Hematopoietic multipotent progenitor cell treated with erythropoietin and hydrocortisone succinate and interleukin-3 and kit ligand, for 15 days (in vitro differentiated cells): ENCODE data around the gene EXOC3.
"Not testable (repeated sequence)": the region's sequence is repeated elsewhere in the genome, so short reads cannot be mapped to it uniquely, and the experiment has no call there.

Source experiments
- DNase-seq: peaks from one replicate; pipeline ENCODE4 v3.0.0-alpha.2; 2015; ENCODE audit warnings: low spot score

EXOC3 gene

DNA sequence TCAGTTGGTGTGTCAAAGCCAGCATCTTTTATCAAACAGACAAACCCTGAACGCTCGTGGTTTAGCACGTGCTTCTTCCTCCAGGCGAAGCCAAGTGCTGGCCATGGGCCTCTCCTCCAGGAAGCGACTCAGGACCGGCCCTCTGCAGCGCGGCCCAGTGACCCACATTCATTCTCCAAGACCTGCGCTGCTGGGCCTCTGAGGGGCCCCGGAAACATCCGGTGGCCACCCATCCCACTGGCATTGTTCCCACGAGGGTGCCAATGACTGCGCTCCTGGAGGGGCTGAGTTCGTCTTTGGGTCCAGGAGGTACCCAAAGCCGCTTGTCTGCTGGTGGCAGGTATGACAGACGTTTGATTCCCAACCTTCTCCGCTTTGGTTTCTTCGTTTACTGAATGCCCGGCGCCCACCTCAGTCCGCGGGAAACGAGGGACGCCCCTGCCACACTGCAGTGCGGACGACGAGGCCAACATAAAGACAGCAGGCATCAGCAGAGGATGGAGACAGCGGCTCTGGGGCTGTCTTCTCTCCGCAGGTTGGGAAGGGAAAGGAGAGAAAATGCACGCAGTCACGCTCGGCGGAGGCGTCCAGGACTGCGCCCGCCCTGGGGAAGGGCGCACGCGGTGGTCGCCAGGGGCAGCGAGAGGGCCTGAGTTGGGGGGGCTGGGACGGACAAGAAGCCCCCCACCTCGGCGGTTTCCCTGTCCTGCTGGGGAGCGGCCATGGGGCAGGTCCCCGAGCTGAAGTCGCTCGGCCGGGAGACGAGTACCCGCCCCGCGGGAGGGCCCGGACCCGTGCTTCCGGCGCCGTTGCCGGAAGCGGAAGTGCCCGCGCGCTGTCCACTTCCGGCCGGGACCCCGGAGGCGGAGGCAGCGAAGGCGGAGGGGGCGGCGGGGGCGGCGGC is at the start of gene EXOC3:
EXOC3 (plus strand) TSS at position 842 of the 904 bp plus-strand sequence. CDS start 3,030 bp downstream, outside the sequence.
- DNase-seq = peak; percentile 78

GRCh38 chr5:393846-394275 is 49.1 kb upstream of the EXOC3 start:
- DNase-seq = no peak

DNA sequence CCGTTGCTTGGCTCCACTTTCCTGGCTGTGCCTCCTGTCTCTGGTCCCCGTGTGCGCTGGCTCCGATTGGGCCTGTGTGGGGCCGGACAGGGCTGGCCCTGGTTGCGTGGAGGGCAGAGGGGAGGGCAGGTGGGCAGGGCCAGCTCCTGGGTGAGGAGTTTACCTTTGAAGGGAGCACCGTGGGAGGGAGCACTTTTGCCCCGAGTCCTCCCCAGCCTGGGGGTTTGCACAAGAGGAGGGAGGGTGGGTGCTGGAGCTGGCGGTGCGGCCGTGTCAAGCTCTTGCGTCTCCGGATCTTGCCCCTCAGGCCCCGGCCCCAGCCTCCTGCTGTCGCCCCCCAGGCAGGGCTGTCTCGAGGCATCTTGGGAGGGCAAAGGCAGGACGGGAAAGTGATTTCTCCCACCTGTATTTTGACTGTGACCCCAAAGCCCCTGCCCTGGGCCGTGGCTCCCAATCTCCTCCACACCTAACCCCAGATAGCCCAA is 48.3 kb upstream of the EXOC3 start:
- DNase-seq = no peak

DNA sequence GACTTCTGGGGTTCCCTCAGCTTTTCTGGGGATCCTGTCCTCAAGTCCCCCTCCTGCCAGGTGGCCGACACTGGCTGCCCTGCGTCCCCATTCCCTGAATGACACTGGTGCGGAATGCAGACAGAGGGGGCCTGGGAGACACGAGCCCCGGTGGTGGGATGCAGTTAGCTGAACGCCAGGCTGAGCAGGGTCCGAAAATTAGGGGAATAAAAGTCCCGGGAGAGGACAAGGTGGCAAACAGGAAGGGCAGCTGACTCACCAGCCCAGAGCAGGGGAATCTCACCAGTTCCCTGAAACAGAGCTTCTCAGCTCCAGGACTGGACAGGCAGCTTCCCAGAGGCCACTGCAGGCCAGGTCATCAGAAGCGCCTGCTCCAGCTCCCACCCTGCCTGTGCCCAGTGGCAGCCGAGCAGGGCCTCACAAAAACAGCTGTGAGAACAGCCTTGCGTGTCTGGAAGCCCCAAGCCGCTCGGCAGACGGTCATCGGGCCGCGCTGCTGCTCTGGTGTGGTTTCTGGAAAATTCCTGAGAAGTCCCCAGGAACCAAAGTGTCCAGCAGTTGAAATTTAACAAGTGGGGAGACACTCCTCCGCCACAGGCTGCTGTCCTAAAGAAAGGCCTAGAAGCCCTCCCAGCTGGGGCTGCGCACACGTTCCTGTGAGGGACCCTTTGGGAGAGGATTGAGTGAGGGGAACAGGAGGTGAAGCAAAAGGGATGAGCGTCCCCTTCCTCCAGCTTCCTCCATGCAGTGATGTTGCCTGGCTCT is 47.6 kb upstream of the EXOC3 start:
- DNase-seq = no peak

- DNase-seq = no peak
These were observed 47.0 kb upstream of the EXOC3 start for GRCh38 chr5:395921-396530.

DNA sequence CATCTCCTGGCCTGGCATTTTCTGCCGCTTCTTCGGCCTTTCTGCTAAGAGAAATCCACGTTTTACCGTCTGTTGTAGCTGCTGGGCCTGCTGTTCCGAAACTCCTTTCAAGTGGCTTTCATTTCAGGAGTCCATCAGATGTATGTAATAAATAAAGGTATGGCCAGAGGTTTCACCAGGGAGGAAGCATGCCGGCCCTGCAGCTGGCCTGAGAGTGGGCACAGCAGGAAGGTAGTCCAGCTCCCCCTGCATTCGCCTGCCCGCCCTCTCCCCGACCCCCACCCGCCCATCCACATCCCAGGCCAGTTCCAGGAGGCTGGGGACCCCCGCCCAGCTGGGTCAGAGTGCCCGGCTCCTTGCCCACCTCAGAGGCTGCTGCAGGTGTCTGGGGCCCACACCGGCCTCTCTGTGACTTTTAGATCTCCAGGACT is 46.4 kb upstream of the EXOC3 start:
- no peak for DNase-seq

GRCh38 chr5:398141-398474 is 44.9 kb upstream of the EXOC3 start:
- not testable (repeated sequence) for DNase-seq

DNA sequence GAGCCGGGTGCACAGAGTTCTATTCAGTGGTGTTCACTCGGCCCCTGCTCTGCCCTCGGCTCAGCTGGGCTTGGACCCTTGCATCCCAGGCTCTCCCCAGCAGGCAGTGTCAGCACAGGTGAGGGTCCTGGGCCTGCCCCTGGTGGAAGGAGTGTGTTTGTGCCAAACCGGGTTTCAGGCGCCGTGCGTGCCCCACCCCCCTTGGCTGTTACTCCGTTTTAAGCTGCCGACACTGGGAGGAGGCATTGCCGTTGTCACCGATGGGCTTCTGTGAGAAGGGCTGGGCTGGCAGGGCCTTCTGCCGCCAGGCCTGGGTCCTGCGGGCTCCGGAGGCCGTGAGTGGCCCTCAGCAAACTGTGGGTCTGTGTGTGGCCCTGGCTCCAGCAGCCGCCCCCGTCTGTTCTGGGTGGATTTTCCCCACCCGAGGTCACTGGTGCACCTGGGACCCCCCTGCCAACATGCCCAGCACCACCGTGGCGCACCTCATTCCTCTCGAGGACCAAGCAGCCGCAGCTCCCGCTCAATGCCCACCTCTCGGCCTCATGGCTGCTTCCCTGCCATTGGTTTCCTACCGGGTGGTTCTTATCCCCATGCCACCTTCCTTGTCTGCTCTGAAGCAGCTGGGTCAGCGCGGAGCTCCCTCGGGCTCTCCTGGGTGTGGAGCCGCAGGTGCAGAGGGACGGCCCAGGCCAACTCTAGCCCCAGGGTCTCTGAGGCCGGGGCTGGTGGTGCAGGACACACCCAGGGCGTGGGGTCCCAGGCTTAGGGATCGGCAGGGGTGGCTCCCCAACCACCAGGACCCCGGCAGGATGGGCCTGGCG is 44.3 kb upstream of the EXOC3 start:
- DNase-seq = no peak

DNA sequence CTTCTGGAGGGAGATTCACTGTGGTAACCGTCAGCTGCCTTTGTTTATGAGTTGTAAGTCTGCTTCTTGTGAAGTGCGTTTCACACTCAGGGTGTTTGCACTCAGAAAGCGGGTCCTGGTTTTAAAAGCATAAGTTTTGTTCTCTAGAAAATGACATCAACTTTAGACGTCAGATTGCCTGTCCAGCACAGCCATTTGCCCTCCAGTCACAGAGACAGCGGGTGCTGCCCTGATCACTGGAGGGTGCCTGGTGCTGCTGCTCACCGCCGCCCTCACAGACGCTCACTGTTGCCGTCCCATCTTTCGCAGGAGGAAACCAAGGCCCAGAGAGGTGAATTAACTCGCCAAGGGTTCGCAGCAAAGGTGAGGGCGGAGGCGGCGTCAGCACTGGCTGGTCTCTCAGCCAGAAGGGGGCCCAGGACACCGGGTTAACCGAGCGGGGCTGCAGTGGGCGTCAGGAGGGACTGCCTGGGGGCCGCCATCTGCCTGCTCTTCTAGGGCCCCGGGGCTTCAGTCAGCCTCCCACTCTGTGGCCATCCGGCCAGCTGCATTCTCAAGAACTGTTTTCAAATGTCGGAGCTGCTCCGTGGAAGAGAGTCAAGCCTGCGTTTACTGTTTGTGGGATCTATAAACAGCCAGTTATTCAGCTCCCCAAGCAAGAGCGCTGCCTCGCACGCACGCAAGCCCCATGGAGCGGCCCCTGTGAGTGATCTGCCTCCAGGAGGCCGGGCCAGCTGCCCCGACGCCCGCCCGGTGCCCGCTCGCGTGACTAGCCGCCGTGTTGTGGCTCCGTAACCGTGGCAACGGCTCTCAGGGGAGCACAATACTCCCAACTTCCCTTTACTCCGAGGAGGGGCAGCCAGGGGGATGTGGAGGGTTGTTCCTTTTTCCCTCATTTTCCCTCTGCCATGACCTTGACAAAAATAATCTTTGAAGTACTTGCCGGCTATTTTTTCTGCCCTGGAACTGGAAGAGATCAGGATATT is 43.4 kb upstream of the EXOC3 start:
- no peak for DNase-seq

DNA sequence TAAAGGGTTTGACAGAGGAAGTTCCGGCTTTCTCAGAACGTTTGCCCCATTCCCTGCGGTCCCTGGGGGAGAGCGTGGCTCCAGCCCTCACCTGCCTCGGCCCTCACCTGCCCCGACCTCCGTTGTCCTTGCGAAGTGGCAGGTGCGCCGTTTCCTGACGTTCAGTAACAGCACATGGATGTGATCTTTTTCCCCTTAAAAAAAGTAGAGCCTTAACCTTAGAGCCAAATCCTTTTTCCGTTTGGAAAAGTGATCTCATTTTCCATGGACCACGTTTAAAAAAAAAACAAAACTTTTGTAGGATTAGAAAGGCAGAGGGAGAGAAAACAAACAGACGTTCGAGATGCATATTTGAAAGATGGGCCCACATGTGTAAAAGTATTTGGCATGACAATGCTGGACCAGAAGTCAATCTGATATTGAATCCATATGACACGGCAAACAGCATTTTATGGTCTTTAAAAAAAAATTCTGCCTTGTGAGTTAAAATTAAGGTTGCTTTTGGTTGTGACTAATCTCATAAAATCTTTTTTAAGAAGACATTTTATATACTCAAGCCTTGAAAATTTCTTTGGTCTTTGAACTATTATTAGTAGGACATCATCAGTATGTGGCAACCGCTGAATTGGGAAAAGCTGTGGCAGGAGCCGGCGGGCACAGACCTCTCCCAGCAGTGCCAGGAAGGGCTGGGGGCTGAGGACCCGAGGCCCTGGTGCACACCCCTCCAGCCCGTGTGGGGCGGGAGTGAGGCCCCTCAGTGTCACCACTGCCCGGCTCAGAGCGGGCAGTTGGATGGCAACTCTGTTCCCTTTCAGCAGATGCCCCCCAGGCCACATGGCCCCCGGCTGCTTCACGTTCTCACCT is 42.5 kb upstream of the EXOC3 start:
- DNase-seq = no peak

DNA sequence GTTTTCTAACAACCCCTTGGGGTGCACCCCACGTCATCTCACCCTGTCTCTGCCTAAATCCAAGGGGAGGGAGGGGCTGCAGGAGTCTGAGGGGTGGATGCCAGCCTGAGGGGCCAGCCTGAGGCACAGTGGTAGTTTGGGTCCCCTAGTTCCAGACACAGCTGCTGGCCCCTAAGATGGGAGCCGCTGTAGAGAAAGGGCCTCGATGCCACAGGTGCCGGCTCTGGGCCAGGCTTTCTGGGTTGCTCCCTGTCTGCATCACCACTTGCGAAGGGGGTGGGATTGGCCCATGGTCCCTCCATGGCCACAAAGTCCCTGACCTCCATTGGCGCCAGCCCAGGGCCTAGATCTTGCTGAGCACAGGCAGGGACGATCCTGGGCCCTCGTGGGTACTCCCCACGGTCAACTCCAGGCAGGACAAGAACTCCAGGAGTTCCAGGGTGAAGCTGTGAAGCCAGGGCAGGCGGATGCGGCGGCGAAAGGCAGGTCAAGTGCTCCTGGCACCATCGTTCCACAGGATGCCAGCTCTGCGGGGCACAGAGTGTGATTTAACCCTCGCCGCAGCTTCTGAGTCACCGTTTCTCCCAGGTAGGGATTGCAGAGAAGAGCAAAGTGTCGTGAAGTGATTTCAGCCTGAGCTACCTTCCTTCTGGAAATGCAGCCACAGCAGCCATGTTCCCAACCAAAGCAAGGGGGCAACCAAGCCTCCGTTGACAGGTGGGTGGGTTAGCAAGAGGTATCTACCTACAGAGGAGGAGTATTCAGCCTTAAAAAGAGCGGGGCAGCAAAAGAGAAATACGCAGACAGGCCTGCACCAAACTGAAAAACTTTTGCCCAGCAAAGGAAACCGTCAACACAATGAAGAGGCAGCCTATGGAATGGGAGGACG is 41.6 kb upstream of the EXOC3 start:
- DNase-seq = no peak

- DNase-seq = not testable (repeated sequence)
These were observed 40.8 kb upstream of the EXOC3 start for GRCh38 chr5:402219-402614.

- no peak for DNase-seq
These were observed 40.2 kb upstream of the EXOC3 start for GRCh38 chr5:402615-403359.

DNA sequence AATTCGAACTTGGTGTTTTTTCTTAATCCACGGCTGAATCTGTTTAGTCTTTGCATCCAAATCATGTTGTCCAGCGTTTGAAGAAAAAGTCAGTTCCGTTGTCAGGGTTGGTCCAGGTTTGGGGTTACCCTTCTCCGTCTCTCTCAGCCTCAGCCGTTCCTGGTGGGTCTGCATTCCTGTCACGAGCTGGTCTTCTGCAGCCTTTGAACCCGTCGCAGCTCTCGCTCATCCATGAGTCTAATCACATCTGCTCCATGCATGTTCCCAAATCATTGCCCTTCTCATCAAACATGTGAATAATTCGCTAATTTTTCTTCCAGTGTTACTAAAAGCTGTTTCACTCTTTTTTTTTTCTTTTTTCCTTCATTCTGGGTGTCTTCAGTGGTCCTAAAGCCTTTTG is 39.0 kb upstream of the EXOC3 start:
- DNase-seq = no peak

GRCh38 chr5:404666-405241 is 38.2 kb upstream of the EXOC3 start:
- DNase-seq = no peak

- no peak for DNase-seq
These were observed 37.6 kb upstream of the EXOC3 start for GRCh38 chr5:405421-405820.

GRCh38 chr5:406041-406440 is 36.9 kb upstream of the EXOC3 start:
- no peak for DNase-seq
